Esophagus muscularis mucosa (tissue), 4 donors: Measurements from ENCODE around the gene C5AR2. TPM values are rescaled to one million over a fixed set of nuclear protein-coding genes. Genes with fewer than 3 reads are reported as not detected.
"Not testable (repeated sequence)": the region's sequence is repeated elsewhere in the genome, so short reads cannot be mapped to it uniquely, and the experiment has no call there.

Experiments
- DNase-seq: peaks from one replicate; pipeline ENCODE4 v3.0.0-alpha.2; 2017; ENCODE audit errors: extremely low spot score
- H3K27ac ChIP-seq, 4 donors: fragments of 200-600 bp; sonication (generic); replicated peaks in 1 of 4; 1 replicate in 3 of 4; 2 replicates in 1 of 4; pipeline ENCODE4 v1.5.1; 2016 to 2019; ENCODE audit warnings: mild to moderate bottlenecking in 1 of 4
- H3K27me3 ChIP-seq, 4 donors: fragments of 200-600 bp; sonication (generic); one replicate each; pipeline versions ENCODE4 v1.5.1 to v1.6.0; 2016 to 2019
- H3K36me3 ChIP-seq, 4 donors: fragments of 200-600 bp; sonication (generic); one replicate each; pipeline ENCODE4 v1.5.1; 2016 to 2019
- H3K4me1 ChIP-seq, 4 donors: fragments of 200-600 bp; sonication (generic); one replicate each; pipeline ENCODE4 v1.5.1; 2016 to 2019
- H3K4me3 ChIP-seq, 4 donors: fragments of 200-600 bp; sonication (generic); 1 replicate in 2 of 4; 2 replicates in 2 of 4; pipeline ENCODE4 v1.5.1; 2016 to 2019; ENCODE audit warnings: mild to moderate bottlenecking in 4 of 4, moderate library complexity in 1 of 4
- H3K9me3 ChIP-seq, 4 donors: fragments of 200-600 bp; sonication (generic); 1 replicate in 3 of 4; 2 replicates in 1 of 4; pipeline ENCODE4 v1.5.1; 2016 to 2019
- EP300 ChIP-seq: sonication (generic); formaldehyde crosslinking; IDR thresholded peaks from one replicate; pipeline ENCODE4 v1.6.1; 2017; ENCODE audit warnings: antibody characterized with exemption
- POLR2A ChIP-seq: fragments of 450-650 bp; IDR thresholded peaks from one replicate; pipeline ENCODE4 v1.6.1; 2017; ENCODE audit warnings: antibody characterized with exemption, moderate library complexity, mild to moderate bottlenecking, low read depth
- POLR2AphosphoS5 ChIP-seq, 2 donors: sonication (generic); formaldehyde crosslinking; IDR thresholded peaks; one replicate each; pipeline ENCODE4 v1.6.1; 2017; ENCODE audit warnings: antibody characterized with exemption in 2 of 2
- WGBS: methylation state at CpG from one replicate; pipeline ENCODE4 v1.1.5; 2018; 5-methylcytosine and 5-hydroxymethylcytosine counted together
- intact Hi-C: fragments of 100-400 bp; cut with DNase I; formaldehyde crosslinking; loops from one replicate; pipeline ENCODE4 v1.15.1; 2023
- total RNA-seq, 4 donors: library from RNA; depleted of rRNA; stranded (reverse); fragments of >200 nt; gene quantifications; one replicate each; pipeline versions ENCODE4 v1.1.0 to v1.2.1, GENCODE V29; 2016
- TF ChIP-seq, protein P1 (sequence below), 3 experiments: fragments of 200-600 bp in 2 of 3; fragments of 450-650 bp in 1 of 3; sonication (generic) in 2 of 3; IDR thresholded peaks; one replicate each; pipeline ENCODE4 v1.5.1; 2017 to 2019; ENCODE audit warnings: antibody characterized with exemption in 3 of 3, mild to moderate bottlenecking in 2 of 3, moderate library complexity in 1 of 3

The C5AR2 gene
- total RNA-seq, 4 donors from 2014 or later = 0.42 to 4.6 (median 0.72) TPM

DNA sequence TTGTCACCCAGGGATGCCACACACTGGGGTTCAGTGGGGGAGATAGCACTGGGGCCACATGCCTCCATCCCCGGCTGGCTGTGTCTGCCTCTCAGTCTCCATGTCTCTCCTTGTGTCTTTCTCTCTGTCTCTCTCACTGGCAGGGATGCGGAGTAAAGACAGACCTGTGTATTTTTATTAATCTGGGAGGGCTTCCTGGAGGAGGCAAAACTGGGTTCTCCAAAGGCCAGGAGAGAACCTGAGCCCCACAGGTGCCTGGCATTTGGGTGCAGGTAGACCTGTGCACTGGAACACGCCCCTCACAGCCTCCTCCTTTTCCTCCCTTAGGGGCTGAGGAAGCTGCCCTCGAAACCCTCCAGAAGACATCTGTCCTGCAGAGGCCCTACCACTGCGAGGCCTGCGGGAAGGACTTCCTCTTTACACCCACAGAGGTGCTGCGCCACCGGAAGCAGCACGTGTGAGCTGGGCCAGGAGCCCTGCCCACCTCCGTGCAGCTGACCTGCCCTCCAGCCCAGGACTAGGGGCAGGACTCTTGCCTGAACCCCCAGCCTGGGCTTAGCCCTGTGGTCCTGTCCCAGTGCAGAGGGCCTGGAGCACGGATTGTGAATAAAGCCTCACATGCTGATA lies 49.8 kb downstream of the C5AR2 start:
- TF ChIP-seq EP300 (no peak), POLR2AphosphoS5 (IDR thresholded peaks at IDR 0.05) (no peak), POLR2A (no peak)
- TF ChIP-seq, protein P1, sequence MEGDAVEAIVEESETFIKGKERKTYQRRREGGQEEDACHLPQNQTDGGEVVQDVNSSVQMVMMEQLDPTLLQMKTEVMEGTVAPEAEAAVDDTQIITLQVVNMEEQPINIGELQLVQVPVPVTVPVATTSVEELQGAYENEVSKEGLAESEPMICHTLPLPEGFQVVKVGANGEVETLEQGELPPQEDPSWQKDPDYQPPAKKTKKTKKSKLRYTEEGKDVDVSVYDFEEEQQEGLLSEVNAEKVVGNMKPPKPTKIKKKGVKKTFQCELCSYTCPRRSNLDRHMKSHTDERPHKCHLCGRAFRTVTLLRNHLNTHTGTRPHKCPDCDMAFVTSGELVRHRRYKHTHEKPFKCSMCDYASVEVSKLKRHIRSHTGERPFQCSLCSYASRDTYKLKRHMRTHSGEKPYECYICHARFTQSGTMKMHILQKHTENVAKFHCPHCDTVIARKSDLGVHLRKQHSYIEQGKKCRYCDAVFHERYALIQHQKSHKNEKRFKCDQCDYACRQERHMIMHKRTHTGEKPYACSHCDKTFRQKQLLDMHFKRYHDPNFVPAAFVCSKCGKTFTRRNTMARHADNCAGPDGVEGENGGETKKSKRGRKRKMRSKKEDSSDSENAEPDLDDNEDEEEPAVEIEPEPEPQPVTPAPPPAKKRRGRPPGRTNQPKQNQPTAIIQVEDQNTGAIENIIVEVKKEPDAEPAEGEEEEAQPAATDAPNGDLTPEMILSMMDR (IDR thresholded peaks at IDR 0.05) = no peak
- WGBS = 76% methylated on average over 11 of the region's 11 CpGs

DNA sequence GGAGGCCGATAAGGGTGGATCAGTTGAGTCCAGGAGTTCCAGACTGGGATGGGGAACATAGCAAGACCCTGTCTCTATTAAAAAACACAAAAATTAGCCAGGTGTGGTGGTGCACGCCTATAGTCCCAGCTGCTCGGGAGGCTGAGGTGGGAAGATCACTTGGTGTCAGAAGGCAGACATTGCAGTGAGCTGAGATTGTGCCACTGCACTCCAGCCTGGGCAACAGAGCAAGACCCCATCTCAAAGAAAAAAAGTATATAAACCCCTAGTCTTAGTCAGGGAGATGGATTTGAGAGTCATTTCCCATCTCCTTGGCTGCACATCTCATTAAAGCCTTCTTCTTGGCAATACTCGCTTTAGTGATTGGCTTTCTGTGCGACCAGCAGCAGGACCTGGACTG lies 51.9 kb downstream of the C5AR2 start:
- H3K27ac ChIP-seq, DNase-seq, H3K4me1 ChIP-seq, intact Hi-C loops, H3K4me3 ChIP-seq, H3K9me3 ChIP-seq, H3K27me3 ChIP-seq: not testable (repeated sequence)
- 88% methylated on average over 5 of the region's 5 CpGs for WGBS
- peaks cover 26 to 38% (median 36%) of the 10 kb centered on the region in 4 donors for H3K36me3 ChIP-seq
- peak in 1 of 2 donors; percentile 3 for TF ChIP-seq POLR2AphosphoS5 (IDR thresholded peaks at IDR 0.05)

More for the DNA sequence above, 49.8 kb downstream of the C5AR2 start:
- no peaks in the 10 kb centered on the region for H3K27me3 ChIP-seq
- H3K27ac ChIP-seq = no peak overlapping the region
- H3K4me3 ChIP-seq = no peak overlapping the region
- H3K9me3 ChIP-seq = no peaks in the 10 kb centered on the region
- no peak for DNase-seq
- intact Hi-C loops = no loop called here
- no peaks in the 10 kb centered on the region for H3K4me1 ChIP-seq
- peaks cover 43 to 58% (median 55%) of the 10 kb centered on the region in 4 donors for H3K36me3 ChIP-seq

DNA sequence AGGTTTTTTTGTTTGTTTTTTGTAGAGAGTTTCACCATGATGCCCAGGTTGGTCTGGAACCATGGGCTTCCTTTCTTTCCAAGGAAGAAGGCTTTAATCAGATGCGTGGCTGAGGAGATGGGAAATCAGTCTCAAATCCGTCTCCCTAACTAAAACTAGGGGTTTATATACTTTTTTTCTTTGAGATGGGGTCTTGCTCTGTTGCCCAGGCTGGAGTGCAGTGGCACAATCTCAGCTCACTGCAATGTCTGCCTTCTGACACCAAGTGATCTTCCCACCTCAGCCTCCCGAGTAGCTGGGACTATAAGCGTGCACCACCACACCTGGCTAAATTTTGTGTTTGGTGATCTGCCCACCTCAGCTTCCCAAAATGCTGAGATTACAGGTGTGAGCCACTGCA lies 52.6 kb downstream of the C5AR2 start:
- H3K4me1 ChIP-seq, intact Hi-C loops, H3K4me3 ChIP-seq, H3K9me3 ChIP-seq, H3K27ac ChIP-seq, H3K27me3 ChIP-seq, DNase-seq: not testable (repeated sequence)
- peaks cover 26 to 32% (median 30%) of the 10 kb centered on the region in 4 donors for H3K36me3 ChIP-seq
- WGBS = 89% methylated on average over 4 of the region's 4 CpGs

DNA sequence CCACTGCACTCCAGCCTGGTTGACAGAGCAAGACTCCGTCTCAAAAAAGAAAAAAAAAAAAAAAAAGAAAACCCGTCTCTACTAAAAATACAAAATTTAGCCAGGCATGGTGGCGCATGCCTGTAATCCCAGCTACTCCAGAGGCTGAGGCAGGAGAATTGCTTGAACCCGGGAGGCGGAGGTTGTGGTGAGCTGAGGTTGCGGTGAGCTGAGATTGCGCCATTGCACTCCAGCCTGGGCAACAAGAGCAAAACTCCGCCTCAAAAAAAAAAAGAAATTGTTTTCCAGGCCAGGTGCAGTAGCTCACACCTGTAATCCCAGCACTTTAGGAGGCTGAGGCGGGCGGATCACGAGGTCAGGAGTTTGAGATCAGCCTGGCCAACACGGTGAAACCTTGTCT lies 54.6 kb downstream of the C5AR2 start:
- WGBS = 86% methylated on average over 12 of the region's 12 CpGs
- intact Hi-C loops, DNase-seq, H3K27ac ChIP-seq, H3K9me3 ChIP-seq, H3K4me1 ChIP-seq, H3K4me3 ChIP-seq, H3K27me3 ChIP-seq: not testable (repeated sequence)
- H3K36me3 ChIP-seq = peaks cover 8 to 11% (median 9%) of the 10 kb centered on the region in 4 donors

DNA sequence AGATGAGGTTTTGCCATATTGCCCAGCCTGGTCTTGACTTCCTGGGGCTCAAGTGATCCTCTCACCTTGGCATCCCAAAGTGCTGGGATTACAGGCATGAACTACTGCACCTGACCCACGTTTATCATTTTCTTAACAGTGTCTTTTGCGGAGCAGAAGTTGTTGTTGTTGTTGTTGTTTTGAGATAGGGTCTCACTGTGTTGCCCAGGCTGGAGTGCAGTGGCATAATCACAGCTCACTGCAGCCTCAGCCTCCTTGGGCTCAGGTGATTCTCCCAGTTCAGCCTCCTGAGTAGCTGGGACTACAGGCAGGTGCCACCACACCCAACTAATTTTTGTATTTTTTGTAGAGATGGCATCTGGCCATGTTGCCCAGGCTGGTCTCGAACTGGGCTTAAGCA lies 55.6 kb downstream of the C5AR2 start:
- H3K36me3 ChIP-seq, intact Hi-C loops, DNase-seq, H3K9me3 ChIP-seq, H3K27me3 ChIP-seq, H3K4me3 ChIP-seq, H3K27ac ChIP-seq, H3K4me1 ChIP-seq: not testable (repeated sequence)
- 71% methylated on average over 3 of the region's 3 CpGs for WGBS

DNA sequence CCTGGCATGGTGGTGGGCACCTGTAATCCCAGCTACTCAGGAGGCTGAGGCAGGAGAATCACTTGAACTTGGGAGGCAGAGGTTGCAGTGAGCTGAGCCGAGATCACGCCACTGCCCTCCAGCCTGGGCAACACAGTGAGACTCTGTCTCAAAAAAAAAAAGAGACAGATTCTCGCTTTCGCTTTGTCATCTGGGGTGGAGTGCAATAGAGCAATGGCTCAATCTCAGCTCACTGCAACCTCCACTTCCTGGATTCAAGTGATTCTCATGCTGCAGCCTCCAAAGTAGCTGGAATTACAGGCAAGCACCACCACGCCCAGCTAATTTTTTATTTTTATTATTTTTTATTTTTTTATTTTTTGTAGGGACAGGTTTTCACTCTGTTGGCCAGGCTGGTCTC lies 56.7 kb downstream of the C5AR2 start:
- intact Hi-C loops, H3K4me3 ChIP-seq, DNase-seq, H3K36me3 ChIP-seq, H3K4me1 ChIP-seq, H3K27me3 ChIP-seq, H3K9me3 ChIP-seq, H3K27ac ChIP-seq: not testable (repeated sequence)
- WGBS = 89% methylated on average over 5 of the region's 5 CpGs

DNA sequence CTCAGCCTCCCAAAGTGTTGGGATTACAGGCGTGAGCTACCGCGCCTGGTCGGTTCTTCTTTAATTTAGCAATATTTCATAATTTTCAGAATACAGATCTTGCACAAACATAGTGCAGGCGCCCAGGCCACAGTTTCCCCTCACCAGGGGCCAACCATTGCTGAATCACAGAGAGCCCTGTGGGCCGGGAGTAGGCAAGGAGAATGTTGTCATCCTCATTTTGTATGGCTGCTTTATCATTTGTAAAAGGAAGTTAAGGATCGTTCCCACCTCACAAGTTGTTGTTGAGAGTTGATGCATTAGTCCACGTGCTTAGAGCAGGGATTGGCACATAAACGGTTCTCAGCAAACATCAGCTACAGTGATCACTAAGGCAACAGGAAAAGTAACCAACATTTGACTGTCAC lies 57.2 kb downstream of the C5AR2 start:
- TF ChIP-seq POLR2AphosphoS5 (IDR thresholded peaks at IDR 0.05) (no peak), POLR2A (no peak), EP300 (no peak)
- TF ChIP-seq, protein P1 (IDR thresholded peaks at IDR 0.05) = no peak
- Histone ChIP-seq H3K9me3 (no peaks in the 10 kb centered on the region), H3K27me3 (peaks cover 0 to 6% (median 0%) of the 10 kb centered on the region in 4 donors), H3K27ac (no peak overlapping the region), H3K36me3 (no peaks in the 10 kb centered on the region), H3K4me1 (no peaks in the 10 kb centered on the region), H3K4me3 (no peak overlapping the region)
- 83% methylated on average over 6 of the region's 9 CpGs for WGBS
- no peak for DNase-seq
- intact Hi-C loops = no loop called here
